ENCODE measurements around the gene TSSK6. TPM values are rescaled to one million over a fixed set of nuclear protein-coding genes. Genes with fewer than 3 reads are reported as not detected.

Gene TSSK6
- total RNA-seq, 4 donors from 2014 or later: 2.6 to 10.5 (median 6.8) TPM

DNA sequence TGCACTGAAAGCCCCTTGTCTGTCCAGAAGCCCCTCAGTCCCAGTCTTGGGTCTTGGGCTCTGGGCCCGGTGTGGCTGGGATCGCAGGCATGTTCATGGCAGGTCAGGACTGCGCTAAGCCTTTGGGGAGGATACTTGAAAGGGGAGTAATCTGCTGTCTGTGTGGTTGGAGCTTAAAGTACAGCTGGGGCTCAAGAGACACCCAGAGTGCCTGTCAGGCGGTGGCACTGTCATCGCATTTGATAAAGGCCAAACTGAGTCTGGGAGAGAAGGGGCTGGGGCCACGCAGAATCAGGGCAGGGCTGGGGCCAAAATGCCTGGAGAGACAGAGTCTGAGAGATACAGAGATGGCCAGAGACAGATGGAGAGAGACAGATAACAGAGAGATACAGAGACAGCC is 18.5 kb upstream of the TSSK6 start:
- peaks cover 6 to 26% (median 18%) of the 10 kb centered on the region in 4 donors for H3K4me1 ChIP-seq
- no peak overlapping the region for H3K4me3 ChIP-seq
- intact Hi-C loops (cut with DNase I; ENCODE audit: low total_unique reads): loop anchor here (2.0 to 10.0 kb wide), 2 partner anchors 113 to 421 kb away; no protein-coding TSS in a partner anchor
- no peaks in the 10 kb centered on the region for H3K36me3 ChIP-seq
- TF ChIP-seq EP300 (IDR thresholded peaks at IDR 0.05; ENCODE audit: low read depth) (no peak), POLR2A (IDR thresholded peaks at IDR 0.05) (no peak), POLR2AphosphoS5 (IDR thresholded peaks at IDR 0.05) (no peak)
- TF ChIP-seq, protein P1, sequence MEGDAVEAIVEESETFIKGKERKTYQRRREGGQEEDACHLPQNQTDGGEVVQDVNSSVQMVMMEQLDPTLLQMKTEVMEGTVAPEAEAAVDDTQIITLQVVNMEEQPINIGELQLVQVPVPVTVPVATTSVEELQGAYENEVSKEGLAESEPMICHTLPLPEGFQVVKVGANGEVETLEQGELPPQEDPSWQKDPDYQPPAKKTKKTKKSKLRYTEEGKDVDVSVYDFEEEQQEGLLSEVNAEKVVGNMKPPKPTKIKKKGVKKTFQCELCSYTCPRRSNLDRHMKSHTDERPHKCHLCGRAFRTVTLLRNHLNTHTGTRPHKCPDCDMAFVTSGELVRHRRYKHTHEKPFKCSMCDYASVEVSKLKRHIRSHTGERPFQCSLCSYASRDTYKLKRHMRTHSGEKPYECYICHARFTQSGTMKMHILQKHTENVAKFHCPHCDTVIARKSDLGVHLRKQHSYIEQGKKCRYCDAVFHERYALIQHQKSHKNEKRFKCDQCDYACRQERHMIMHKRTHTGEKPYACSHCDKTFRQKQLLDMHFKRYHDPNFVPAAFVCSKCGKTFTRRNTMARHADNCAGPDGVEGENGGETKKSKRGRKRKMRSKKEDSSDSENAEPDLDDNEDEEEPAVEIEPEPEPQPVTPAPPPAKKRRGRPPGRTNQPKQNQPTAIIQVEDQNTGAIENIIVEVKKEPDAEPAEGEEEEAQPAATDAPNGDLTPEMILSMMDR (IDR thresholded peaks at IDR 0.05): no peak
- no peak for DNase-seq
- H3K27ac ChIP-seq: no peak overlapping the region
- in situ Hi-C loops (cut with MboI; ENCODE audit: low pct_ligation_motif_present in 1 of 4, low pct_unique_long_range_greater_than_20kb in 1 of 4, low sequenced_read_pairs in 3 of 4): loop anchor here (5.0 to 25.0 kb wide), 5 partner anchors 103 to 753 kb away; partner anchors contain the start of genes GMIP (in 4 of the 4) and LPAR2 (in 1 of the 4)
- 87 to 100% methylated on average over 1 to 6 of the region's 6 CpGs for WGBS, 2 donors (ENCODE audit: low coverage in 1 of 2)
- no peaks in the 10 kb centered on the region for H3K9me3 ChIP-seq
- peaks cover 23% of the 10 kb centered on the region for H3K27me3 ChIP-seq

DNA sequence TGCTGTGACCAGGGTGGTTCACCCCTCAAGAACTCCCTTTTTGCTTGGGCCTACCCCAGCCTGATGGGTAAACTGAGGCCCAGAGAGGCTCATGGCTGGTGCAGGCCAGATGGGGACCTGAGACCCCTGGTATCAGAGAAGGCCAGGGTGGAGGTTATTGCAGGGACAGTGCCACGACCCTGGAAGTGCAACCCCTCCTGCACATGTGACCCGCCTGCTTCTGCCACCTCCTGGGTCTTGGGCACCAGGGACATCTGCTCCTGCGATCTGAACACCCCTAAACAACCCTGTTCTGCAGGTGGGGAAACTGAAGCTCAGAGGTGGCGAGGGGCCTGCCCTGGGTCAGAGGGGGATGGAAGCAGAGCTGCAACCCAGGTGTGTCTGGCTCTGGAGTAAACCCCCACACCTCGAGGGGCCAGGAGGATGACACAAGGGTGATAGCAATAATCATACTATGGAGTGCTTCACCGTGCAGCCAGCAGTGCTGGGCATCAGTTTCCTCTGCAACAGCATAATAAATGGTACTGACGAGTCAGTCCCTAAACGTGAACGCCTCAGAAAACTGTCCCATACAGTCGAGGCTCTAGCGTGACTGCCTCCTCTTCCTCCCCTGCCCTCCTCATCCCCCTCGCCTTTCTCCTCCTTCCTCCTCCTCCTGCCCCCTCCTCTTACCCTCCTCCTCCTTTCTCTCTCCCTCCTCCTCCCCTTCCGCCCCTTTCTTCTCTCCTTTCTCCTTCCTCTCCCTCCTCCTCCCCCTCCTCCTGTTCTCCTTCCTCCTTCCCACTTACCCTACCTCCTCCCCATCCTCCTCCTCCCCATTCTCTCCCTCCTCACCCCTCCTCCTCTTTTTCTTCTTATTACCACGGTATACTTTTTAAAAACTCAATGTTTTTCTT is 17.7 kb upstream of the TSSK6 start:
- TF ChIP-seq, protein P1 (IDR thresholded peaks at IDR 0.05): no peak
- H3K4me1 ChIP-seq: peaks cover 2 to 18% (median 10%) of the 10 kb centered on the region in 4 donors
- in situ Hi-C loops (cut with MboI; ENCODE audit: low pct_ligation_motif_present in 1 of 4, low pct_unique_long_range_greater_than_20kb in 1 of 4, low sequenced_read_pairs in 3 of 4): loop anchor here (5.0 to 25.0 kb wide), 5 partner anchors 104 to 754 kb away; partner anchors contain the start of genes GMIP (in 4 of the 4) and LPAR2 (in 1 of the 4)

DNA sequence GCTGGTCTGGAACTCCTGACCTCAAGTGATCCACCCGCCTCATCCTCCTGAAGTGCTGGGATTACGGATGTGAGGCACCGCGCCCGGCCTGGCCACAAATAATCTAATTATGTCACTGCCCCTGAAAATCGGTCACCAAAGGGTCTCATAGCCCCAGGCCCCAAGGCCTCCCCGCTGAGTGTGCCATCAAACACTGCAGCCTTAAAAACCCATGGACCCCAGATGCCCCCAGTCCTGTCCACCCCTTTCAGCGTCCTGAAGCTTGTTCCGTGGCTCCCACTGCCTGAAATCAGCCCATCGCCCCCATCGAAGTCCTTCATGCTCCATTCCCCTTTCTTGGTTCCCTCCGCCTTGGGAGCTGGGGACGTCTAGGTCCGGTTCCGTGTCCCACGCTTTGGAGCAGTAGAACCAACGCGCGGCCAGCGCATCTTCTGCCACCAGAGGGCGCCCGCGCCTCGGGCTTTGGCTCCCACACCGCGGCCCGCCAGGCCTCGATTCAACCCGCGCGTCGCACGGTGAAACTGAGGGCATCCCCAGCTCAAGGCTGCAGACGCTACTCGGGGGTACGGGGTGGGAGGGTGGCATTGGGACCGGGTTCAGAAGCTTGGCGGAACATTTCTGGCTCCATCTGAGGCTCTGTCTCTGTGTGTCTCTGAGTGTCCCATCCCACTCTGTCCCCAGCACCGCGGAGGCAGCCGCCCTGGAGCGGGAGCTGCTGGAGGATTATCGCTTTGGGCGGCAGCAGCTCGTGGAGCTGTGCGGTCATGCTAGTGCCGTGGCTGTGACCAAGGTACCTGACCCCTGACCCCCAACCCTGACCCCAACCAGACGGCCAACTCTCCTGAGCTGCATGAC is 16.8 kb upstream of the TSSK6 start:
- TF ChIP-seq POLR2AphosphoS5 (IDR thresholded peaks at IDR 0.05): peak in 1 of 3 donors; percentile 30
- TF ChIP-seq POLR2A (IDR thresholded peaks at IDR 0.05): no peak
- TF ChIP-seq, protein P1 (IDR thresholded peaks at IDR 0.05): peak; percentile 95 to 98 (median 98)

More for the DNA sequence above, 17.7 kb upstream of the TSSK6 start:
- no peak overlapping the region for H3K4me3 ChIP-seq
- intact Hi-C loops (cut with DNase I; ENCODE audit: low total_unique reads): loop anchor here (2.0 to 10.0 kb wide), 2 partner anchors 114 to 422 kb away; no protein-coding TSS in a partner anchor
- DNase-seq: no peak
- H3K27ac ChIP-seq: no peak overlapping the region
- peaks cover 15% of the 10 kb centered on the region for H3K27me3 ChIP-seq
- H3K36me3 ChIP-seq: no peaks in the 10 kb centered on the region
- H3K9me3 ChIP-seq: no peaks in the 10 kb centered on the region
- WGBS, 2 donors (ENCODE audit: low coverage in 1 of 2): 66 to 78% methylated on average over 6 to 13 of the region's 14 CpGs

More for the DNA sequence above, 16.8 kb upstream of the TSSK6 start:
- DNase-seq: peak; percentile 86
- H3K4me1 ChIP-seq: peaks cover 0 to 10% (median 7%) of the 10 kb centered on the region in 4 donors
- H3K9me3 ChIP-seq: no peaks in the 10 kb centered on the region
- in situ Hi-C loops (cut with MboI; ENCODE audit: low pct_ligation_motif_present in 1 of 4, low pct_unique_long_range_greater_than_20kb in 1 of 4, low sequenced_read_pairs in 3 of 4): loop anchor here (5.0 to 25.0 kb wide), 5 partner anchors 105 to 755 kb away; partner anchors contain the start of genes GMIP (in 4 of the 4) and LPAR2 (in 1 of the 4)
- 21 to 34% methylated on average over 6 to 48 of the region's 48 CpGs for WGBS, 2 donors (ENCODE audit: low coverage in 1 of 2)
- peaks cover 7% of the 10 kb centered on the region for H3K27me3 ChIP-seq
- peaks cover 0 to 8% (median 0%) of the 10 kb centered on the region in 4 donors for H3K36me3 ChIP-seq
- H3K4me3 ChIP-seq: no peak overlapping the region
- intact Hi-C loops (cut with DNase I; ENCODE audit: low total_unique reads): loop anchor here (2.0 to 10.0 kb wide), 2 partner anchors 115 to 423 kb away; no protein-coding TSS in a partner anchor
- H3K27ac ChIP-seq: no peak overlapping the region
